Tibial artery (tissue), 4 donors: Measurements from ENCODE around the gene STAC3.
"Not testable (repeated sequence)": the region's sequence is repeated elsewhere in the genome, so short reads cannot be mapped to it uniquely, and the experiment has no call there.

Source experiments
- DNase-seq, 2 donors: peaks; one replicate each; pipeline ENCODE4 v3.0.0-alpha.2; 2019
- H3K27ac ChIP-seq, 2 donors: fragments of 200-600 bp; sonication (generic) in 1 of 2; 1 replicate in 1 of 2; 2 replicates in 1 of 2; pipeline ENCODE4 v1.5.1; 2018 to 2019; ENCODE audit warnings: mild to moderate bottlenecking in 1 of 2
- H3K27me3 ChIP-seq, 2 donors: fragments of 200-600 bp; sonication (generic) in 1 of 2; one replicate each; pipeline versions ENCODE4 v1.5.1 to v1.6.0; 2016 to 2019
- H3K36me3 ChIP-seq, 3 donors: fragments of 200-600 bp; sonication (generic) in 2 of 3; one replicate each; pipeline ENCODE4 v1.5.1; 2016 to 2019; ENCODE audit warnings: mild to moderate bottlenecking in 2 of 3
- H3K4me1 ChIP-seq, 4 donors: fragments of 200-600 bp; sonication (generic) in 2 of 4; 1 replicate in 3 of 4; 2 replicates in 1 of 4; pipeline ENCODE4 v1.5.1; 2016 to 2019
- H3K4me3 ChIP-seq, 2 donors: fragments of 200-600 bp; sonication (generic) in 1 of 2; 1 replicate in 1 of 2; 2 replicates in 1 of 2; pipeline ENCODE4 v1.5.1; 2018 to 2019; ENCODE audit warnings: mild to moderate bottlenecking in 2 of 2
- H3K9me3 ChIP-seq, 3 donors: fragments of 200-600 bp; sonication (generic) in 1 of 3; one replicate each; pipeline ENCODE4 v1.5.1; 2016 to 2019
- intact Hi-C: fragments of 100-400 bp; cut with DNase I; formaldehyde crosslinking; loops from one replicate; pipeline ENCODE4 v1.15.0; 2023; ENCODE audit warnings: low total_unique reads
- TF ChIP-seq, protein P1 (sequence below), 2 experiments: fragments of 200-600 bp in 1 of 2; fragments of 450-650 bp in 1 of 2; IDR thresholded peaks; one replicate each; pipeline ENCODE4 v1.5.1; 2017 to 2019; ENCODE audit warnings: antibody characterized with exemption in 2 of 2, mild to moderate bottlenecking in 1 of 2, moderate library complexity in 1 of 2

The STAC3 gene

DNA sequence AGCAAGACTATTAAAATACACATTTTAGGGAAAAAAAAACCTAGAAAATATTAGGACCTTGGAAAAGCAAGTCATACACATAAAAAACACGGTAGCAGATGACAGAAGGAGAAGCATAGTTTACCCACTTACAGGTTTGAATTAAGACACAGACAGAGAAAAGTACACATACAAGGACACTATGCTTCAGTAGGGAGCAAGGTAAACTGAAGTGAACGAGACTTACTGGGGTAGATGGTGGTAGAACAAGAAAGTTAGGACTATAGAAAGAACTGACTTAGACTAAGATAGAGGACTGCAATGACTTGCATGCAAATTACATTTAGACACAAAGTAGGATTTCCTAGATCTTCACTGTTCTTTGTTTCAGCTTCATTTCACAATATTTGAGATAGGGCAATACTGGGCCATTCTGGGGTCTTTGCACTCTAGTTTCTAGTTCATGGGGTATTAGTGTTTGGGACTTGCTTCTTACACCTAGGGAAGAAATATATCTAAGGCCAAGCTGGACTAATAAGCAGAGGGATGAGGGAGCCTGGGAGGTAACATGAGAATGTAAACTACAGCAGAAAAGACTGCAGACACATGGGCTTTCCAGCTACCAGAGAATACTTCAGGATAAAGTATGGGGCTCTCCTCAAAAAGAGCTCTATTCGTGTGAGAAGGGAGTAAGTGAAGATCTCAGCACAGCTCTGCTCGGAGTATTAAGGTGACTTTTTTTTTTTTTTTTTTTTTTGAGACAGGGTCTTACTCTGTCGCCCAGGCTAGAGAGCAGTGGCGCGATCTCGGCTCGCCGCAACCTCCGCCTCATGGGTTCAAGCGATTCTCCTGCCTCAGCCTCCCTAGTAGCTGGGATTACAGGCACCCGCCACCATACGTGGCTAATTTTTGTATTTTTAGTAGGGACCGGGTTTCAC is 27.7 kb upstream of the STAC3 start:
- intact Hi-C loops, result no loop called here
- peaks cover 53 to 93% (median 71%) of the 10 kb centered on the region in 3 donors for H3K36me3 ChIP-seq

DNA sequence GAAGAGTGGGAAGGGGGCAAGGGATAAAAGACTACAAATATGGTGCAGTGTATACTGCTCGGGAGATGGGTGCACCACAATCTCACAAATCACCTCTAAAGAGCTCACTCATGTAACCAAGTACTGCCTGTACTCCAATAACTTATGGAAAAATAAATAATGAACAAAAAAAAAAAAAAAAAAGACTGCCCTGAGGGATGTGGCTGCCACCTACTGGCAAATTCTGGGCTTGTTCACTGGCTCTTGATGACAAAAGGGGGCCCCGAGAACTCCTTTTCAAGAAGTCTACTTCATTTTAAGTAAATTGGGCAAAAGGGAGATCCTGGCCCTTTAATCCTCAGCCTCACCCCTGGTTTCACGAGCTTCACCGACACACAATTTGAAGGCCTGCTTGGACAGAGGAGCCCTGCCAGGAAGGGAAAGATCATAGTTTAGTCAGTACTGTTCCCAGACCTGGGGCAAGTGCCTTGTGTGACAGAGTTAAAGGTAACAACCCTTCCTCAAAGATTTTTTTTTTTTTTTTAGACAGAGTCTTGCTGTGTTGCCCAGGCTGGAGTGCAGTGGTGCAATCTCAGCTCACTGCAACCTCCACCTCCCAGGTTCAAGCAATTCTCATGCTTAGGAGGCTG is 26.1 kb upstream of the STAC3 start:
- H3K27me3 ChIP-seq, result no peaks in the 10 kb centered on the region
- TF ChIP-seq, protein P1, sequence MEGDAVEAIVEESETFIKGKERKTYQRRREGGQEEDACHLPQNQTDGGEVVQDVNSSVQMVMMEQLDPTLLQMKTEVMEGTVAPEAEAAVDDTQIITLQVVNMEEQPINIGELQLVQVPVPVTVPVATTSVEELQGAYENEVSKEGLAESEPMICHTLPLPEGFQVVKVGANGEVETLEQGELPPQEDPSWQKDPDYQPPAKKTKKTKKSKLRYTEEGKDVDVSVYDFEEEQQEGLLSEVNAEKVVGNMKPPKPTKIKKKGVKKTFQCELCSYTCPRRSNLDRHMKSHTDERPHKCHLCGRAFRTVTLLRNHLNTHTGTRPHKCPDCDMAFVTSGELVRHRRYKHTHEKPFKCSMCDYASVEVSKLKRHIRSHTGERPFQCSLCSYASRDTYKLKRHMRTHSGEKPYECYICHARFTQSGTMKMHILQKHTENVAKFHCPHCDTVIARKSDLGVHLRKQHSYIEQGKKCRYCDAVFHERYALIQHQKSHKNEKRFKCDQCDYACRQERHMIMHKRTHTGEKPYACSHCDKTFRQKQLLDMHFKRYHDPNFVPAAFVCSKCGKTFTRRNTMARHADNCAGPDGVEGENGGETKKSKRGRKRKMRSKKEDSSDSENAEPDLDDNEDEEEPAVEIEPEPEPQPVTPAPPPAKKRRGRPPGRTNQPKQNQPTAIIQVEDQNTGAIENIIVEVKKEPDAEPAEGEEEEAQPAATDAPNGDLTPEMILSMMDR (IDR thresholded peaks at IDR 0.05), result peak in 1 of 2 experiments; percentile 9
- peaks cover 0 to 6% (median 0%) of the 10 kb centered on the region in 4 donors for H3K4me1 ChIP-seq
- intact Hi-C loops, result no loop called here
- no peak for DNase-seq
- no peaks in the 10 kb centered on the region for H3K9me3 ChIP-seq
- H3K36me3 ChIP-seq, result peaks cover 41 to 91% (median 73%) of the 10 kb centered on the region in 3 donors
- H3K4me3 ChIP-seq, result no peak overlapping the region
- H3K27ac ChIP-seq, result no peak overlapping the region

More for the DNA sequence above, 27.7 kb upstream of the STAC3 start:
- no peak overlapping the region for H3K27ac ChIP-seq
- H3K27me3 ChIP-seq, result no peaks in the 10 kb centered on the region
- peaks cover 0 to 6% (median 0%) of the 10 kb centered on the region in 4 donors for H3K4me1 ChIP-seq
- no peaks in the 10 kb centered on the region for H3K9me3 ChIP-seq
- DNase-seq, result no peak
- H3K4me3 ChIP-seq, result no peak overlapping the region
- TF ChIP-seq, protein P1 (IDR thresholded peaks at IDR 0.05), result no peak

- H3K4me1 ChIP-seq, H3K27ac ChIP-seq, H3K27me3 ChIP-seq, H3K9me3 ChIP-seq, H3K4me3 ChIP-seq, intact Hi-C loops, DNase-seq: not testable (repeated sequence)
- H3K36me3 ChIP-seq, result peaks cover 33 to 91% (median 75%) of the 10 kb centered on the region in 3 donors
Observed at GRCh38 chr12:57276233-57276632, 25.2 kb upstream of the STAC3 start.

DNA sequence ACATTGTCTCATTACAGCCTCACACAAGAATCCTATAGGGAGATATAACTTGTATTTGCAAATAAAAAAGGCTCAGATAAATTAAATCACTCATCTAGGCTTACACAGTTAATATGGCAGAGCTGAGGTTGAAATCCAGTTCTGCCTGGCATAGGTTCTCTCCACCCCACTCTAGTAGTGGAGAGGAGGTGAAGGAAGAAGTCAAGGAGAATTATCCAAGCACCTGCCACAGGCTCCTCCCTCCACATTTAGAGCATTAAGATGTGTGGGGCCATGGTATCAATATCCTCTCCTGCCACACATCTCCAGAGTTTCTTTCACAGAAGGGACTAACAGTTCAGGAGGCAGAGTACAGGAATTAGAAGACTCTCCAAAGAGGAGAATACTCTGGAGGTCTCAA is 22.5 kb upstream of the STAC3 start:
- no peak for DNase-seq
- no peak overlapping the region for H3K27ac ChIP-seq
- no peaks in the 10 kb centered on the region for H3K9me3 ChIP-seq
- no peaks in the 10 kb centered on the region for H3K4me1 ChIP-seq
- H3K36me3 ChIP-seq, result peaks cover 24 to 90% (median 74%) of the 10 kb centered on the region in 3 donors
- H3K27me3 ChIP-seq, result no peaks in the 10 kb centered on the region
- intact Hi-C loops, result no loop called here
- TF ChIP-seq, protein P1 (IDR thresholded peaks at IDR 0.05), result no peak
- H3K4me3 ChIP-seq, result no peak overlapping the region

DNA sequence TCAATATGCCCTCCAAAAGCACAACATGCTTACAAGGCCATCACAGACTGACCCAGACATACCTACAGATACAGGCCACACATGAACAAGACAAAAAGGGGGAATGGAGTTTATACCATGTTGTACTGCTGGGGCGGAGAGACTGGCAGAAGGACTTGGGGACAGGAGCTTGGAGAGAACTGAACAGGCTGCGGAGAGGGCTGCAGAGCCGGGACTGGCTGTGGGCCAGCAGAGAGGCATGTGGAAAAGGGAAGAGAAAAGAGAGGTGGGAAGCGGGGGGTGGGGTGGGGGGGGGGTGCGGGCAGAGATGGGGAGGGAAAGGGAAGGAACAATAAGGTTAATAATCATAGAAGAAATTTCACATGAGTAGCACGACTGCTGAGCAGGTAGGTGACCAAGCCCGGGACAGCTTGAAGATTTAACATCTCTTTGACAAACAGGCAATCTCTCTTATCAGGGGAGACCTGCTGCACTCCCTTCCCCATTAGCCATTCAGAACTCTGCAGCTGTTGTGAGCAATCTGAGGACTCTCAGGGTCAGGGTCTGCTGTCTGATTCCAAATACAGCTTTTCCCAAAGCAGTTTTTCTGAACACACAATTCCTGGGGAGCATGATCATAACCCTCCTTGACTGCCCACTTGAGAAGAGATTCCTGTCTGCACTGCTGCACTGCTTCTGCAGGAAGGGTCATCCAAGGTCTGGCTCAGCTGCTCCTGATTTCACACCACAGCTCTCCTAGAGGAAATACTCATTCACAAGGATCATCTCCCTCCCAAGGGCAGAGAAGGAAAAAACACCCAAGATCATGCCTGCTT is 21.6 kb upstream of the STAC3 start:
- H3K4me3 ChIP-seq, result no peak overlapping the region
- no peak overlapping the region for H3K27ac ChIP-seq
- intact Hi-C loops, result no loop called here
- no peaks in the 10 kb centered on the region for H3K27me3 ChIP-seq
- H3K9me3 ChIP-seq, result no peaks in the 10 kb centered on the region
- H3K36me3 ChIP-seq, result peaks cover 31 to 90% (median 74%) of the 10 kb centered on the region in 3 donors
- no peaks in the 10 kb centered on the region for H3K4me1 ChIP-seq
- DNase-seq, result no peak
- TF ChIP-seq, protein P1 (IDR thresholded peaks at IDR 0.05), result no peak
